Neural progenitor cell (in vitro differentiated cells): ENCODE results near the gene WNK1. TPM values are rescaled to one million over a fixed set of nuclear protein-coding genes. Genes with fewer than 3 reads are reported as not detected.
A peak's percentile ranks its signal among the peaks of the same experiment; 100 is the strongest.

ENCODE experiments used
- DNase-seq: peaks from one replicate; pipeline ENCODE4 v3.0.0-alpha.2; 2016; ENCODE audit warnings: low spot score
- H2AFZ ChIP-seq: fragments of 200-600 bp; sonication (generic); replicated peaks from 2 replicates; pipeline ENCODE4 v1.6.1; 2016; ENCODE audit warnings: antibody characterized with exemption
- H3F3A ChIP-seq: fragments of 200-600 bp; sonication (generic); 2 replicates; pipeline ENCODE4 v1.6.1; 2016; ENCODE audit warnings: antibody characterized with exemption, low read depth
- H3K27ac ChIP-seq: fragments of 200-600 bp; sonication (generic); 2 replicates; pipeline ENCODE4 v1.5.1; 2016; ENCODE audit warnings: mild to moderate bottlenecking
- H3K27me3 ChIP-seq: fragments of 200-600 bp; sonication (generic); 2 replicates; pipeline ENCODE4 v1.6.1; 2016; ENCODE audit warnings: mild to moderate bottlenecking, moderate library complexity
- H3K36me3 ChIP-seq: fragments of 200-600 bp; sonication (generic); 2 replicates; pipeline ENCODE4 v1.5.1; 2016
- H3K4me1 ChIP-seq: fragments of 200-600 bp; sonication (generic); 2 replicates; pipeline ENCODE4 v1.6.1; 2016; ENCODE audit warnings: mixed run types
- H3K4me2 ChIP-seq: fragments of 200-600 bp; sonication (generic); 2 replicates; pipeline ENCODE4 v1.6.1; 2016
- H3K4me3 ChIP-seq: fragments of 200-600 bp; sonication (generic); 2 replicates; pipeline ENCODE4 v1.5.1; 2016
- H3K79me2 ChIP-seq: fragments of 200-600 bp; sonication (generic); 2 replicates; pipeline ENCODE4 v1.6.1; 2016; ENCODE audit warnings: low read depth
- H3K9ac ChIP-seq: fragments of 200-600 bp; sonication (generic); 2 replicates; pipeline ENCODE4 v1.6.1; 2016
- H3K9me3 ChIP-seq: fragments of 200-600 bp; sonication (generic); 2 replicates; pipeline ENCODE4 v1.5.1; 2016; ENCODE audit warnings: low read depth
- H4K20me1 ChIP-seq: fragments of 200-600 bp; sonication (generic); 2 replicates; pipeline ENCODE4 v1.6.1; 2016; ENCODE audit warnings: low read depth
- H3K27ac Mint-ChIP-seq: 3 replicates; pipeline ENCODE4 v1.8.0; 2021; ENCODE audit warnings: mixed read lengths
- H3K27me3 Mint-ChIP-seq: 2 replicates; pipeline ENCODE4 v1.8.0; 2022; ENCODE audit warnings: low read depth, mild to moderate bottlenecking, inconsistent platforms, moderate library complexity, mixed read lengths; ENCODE audit not compliant: insufficient read depth
- H3K36me3 Mint-ChIP-seq: 3 replicates; pipeline ENCODE4 v1.8.0; 2021; ENCODE audit warnings: mixed read lengths
- H3K4me1 Mint-ChIP-seq: 3 replicates; pipeline ENCODE4 v1.8.0; 2021; ENCODE audit warnings: mixed read lengths
- H3K4me3 Mint-ChIP-seq: 3 replicates; pipeline ENCODE4 v1.8.0; 2021; ENCODE audit warnings: mild to moderate bottlenecking, moderate library complexity, mixed read lengths
- H3K9me3 Mint-ChIP-seq: 3 replicates; pipeline ENCODE4 v1.8.0; 2020; ENCODE audit warnings: mixed read lengths
- EZH2 ChIP-seq: fragments of 200-600 bp; sonication (generic); IDR thresholded peaks from 2 replicates; pipeline ENCODE4 v1.6.1; 2017; ENCODE audit warnings: antibody characterized with exemption, mild to moderate bottlenecking, moderate library complexity
- EZH2phosphoT487 ChIP-seq: fragments of 200-600 bp; sonication (generic); IDR thresholded peaks from 2 replicates; pipeline ENCODE4 v1.6.1; 2017; ENCODE audit warnings: antibody characterized with exemption
- total RNA-seq: library from RNA; depleted of rRNA; stranded (reverse); fragments of >200 nt; gene quantifications from 2 replicates; pipeline ENCODE4 v1.2.3, GENCODE V29; 2015; ENCODE audit warnings: low replicate concordance
- TF ChIP-seq, protein P1 (sequence below): fragments of 200-600 bp; sonication (generic); IDR thresholded peaks from 2 replicates; pipeline ENCODE4 v1.5.1; 2017; ENCODE audit warnings: antibody characterized with exemption, mild to moderate bottlenecking

WNK1 gene
- total RNA-seq, 1 donor from 2014 or later: 73.1 TPM

DNA sequence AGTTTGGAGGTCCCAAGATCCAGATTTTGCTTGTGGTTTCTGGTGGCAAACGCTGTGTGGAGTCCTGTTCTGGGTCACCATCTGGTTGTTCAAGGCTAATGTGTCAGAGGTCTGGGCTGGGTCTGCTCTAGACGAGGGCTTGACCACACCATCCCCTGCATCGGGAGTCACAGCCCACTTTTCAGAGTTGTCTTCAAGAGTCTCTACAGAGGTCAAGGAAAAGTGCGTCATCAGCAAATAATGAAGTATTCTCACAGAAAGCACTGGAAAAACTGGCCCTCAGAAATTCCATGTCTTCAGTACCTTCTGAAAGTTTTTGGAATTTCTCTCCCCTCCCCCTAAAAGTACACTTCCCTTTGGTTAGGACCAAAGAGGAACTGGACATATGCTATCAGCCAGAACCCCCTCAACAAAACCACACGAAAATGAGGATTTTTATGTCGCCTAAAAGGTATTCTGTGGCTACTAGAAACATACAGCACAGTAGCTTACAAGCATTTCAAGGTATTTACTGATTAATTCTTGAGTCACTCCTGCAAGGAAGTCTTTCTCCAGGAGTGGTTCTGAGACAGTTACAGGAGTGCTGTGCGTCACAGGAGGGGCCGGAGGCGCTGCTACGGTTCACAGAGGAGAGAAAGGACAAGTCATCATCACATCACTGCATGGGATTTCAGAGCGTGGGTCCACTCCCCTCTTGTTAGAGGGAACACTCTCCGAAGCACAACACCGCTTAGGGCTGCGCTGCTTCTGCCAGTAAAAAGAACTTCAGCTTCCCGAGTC lies 161.7 kb downstream of the WNK1 start:
- no peaks in the 10 kb centered on the region for H3K9me3 ChIP-seq
- no peaks in the 10 kb centered on the region for H3K27me3 ChIP-seq
- no peak overlapping the region for H3K4me3 ChIP-seq
- peaks cover 23% of the 10 kb centered on the region for H3K36me3 ChIP-seq
- no peak overlapping the region for H3K4me2 ChIP-seq
- peaks cover 1% of the 10 kb centered on the region for H3K4me1 ChIP-seq
- DNase-seq: no peak
- TF ChIP-seq EZH2 (no peak), EZH2phosphoT487 (no peak)
- TF ChIP-seq, protein P1, sequence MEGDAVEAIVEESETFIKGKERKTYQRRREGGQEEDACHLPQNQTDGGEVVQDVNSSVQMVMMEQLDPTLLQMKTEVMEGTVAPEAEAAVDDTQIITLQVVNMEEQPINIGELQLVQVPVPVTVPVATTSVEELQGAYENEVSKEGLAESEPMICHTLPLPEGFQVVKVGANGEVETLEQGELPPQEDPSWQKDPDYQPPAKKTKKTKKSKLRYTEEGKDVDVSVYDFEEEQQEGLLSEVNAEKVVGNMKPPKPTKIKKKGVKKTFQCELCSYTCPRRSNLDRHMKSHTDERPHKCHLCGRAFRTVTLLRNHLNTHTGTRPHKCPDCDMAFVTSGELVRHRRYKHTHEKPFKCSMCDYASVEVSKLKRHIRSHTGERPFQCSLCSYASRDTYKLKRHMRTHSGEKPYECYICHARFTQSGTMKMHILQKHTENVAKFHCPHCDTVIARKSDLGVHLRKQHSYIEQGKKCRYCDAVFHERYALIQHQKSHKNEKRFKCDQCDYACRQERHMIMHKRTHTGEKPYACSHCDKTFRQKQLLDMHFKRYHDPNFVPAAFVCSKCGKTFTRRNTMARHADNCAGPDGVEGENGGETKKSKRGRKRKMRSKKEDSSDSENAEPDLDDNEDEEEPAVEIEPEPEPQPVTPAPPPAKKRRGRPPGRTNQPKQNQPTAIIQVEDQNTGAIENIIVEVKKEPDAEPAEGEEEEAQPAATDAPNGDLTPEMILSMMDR: no peak
- Mint-ChIP-seq H3K4me3 (no peak overlapping the region), H3K4me1 (no peaks in the 10 kb centered on the region), H3K27me3 (peaks cover 2% of the 10 kb centered on the region), H3K27ac (no peak overlapping the region), H3K36me3 (peaks cover 52% of the 10 kb centered on the region), H3K9me3 (no peaks in the 10 kb centered on the region)
- no peak overlapping the region for H3K9ac ChIP-seq
- peaks cover 7% of the 10 kb centered on the region for H3F3A ChIP-seq
- peaks cover 1% of the 10 kb centered on the region for H4K20me1 ChIP-seq
- H3K27ac ChIP-seq: peak overlapping the region; percentile 5
- H3K79me2 ChIP-seq: no peaks in the 10 kb centered on the region
- no peak overlapping the region for H2AFZ ChIP-seq

GRCh38 chr12:915090-915489 lies 162.7 kb downstream of the WNK1 start:
- no peak overlapping the region for H3K4me2 ChIP-seq
- Mint-ChIP-seq H3K4me1 (no peaks in the 10 kb centered on the region), H3K9me3 (no peaks in the 10 kb centered on the region), H3K36me3 (peaks cover 43% of the 10 kb centered on the region), H3K27me3 (peaks cover 2% of the 10 kb centered on the region), H3K27ac (no peak overlapping the region), H3K4me3 (no peak overlapping the region)
- DNase-seq: no peak
- H3K9me3 ChIP-seq: no peaks in the 10 kb centered on the region
- peaks cover 13% of the 10 kb centered on the region for H3K36me3 ChIP-seq
- H2AFZ ChIP-seq: no peak overlapping the region
- H3K79me2 ChIP-seq: no peaks in the 10 kb centered on the region
- no peaks in the 10 kb centered on the region for H3K4me1 ChIP-seq
- no peak overlapping the region for H3K4me3 ChIP-seq
- peaks cover 7% of the 10 kb centered on the region for H3F3A ChIP-seq
- TF ChIP-seq, protein P1: no peak
- TF ChIP-seq EZH2 (no peak), EZH2phosphoT487 (no peak)
- H3K27ac ChIP-seq: no peak overlapping the region
- no peaks in the 10 kb centered on the region for H3K27me3 ChIP-seq
- H4K20me1 ChIP-seq: no peaks in the 10 kb centered on the region
- H3K9ac ChIP-seq: no peak overlapping the region

DNA sequence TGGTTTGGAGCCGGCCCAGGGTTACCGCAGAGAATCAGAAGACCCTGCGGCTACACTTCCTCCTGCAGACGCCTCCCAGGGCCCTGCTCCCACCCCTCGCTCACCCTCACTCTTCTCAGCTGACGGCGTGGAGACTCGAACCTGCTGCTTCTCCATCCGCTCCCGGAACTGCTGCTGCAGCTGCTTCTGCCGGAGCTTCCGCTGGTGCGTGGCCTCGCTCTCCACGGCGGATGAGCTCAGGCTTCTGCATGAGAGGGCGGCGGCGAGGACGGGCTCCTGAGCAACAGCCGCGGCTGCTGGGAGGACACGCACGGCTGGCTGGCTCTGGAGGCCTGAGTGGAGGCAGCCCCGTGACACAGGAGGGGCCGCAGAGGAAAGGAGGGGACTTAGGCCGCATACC lies 163.9 kb downstream of the WNK1 start:
- no peak overlapping the region for H3K9ac ChIP-seq
- no peaks in the 10 kb centered on the region for H3K79me2 ChIP-seq
- H3K36me3 ChIP-seq: peaks cover 11% of the 10 kb centered on the region
- H3K9me3 Mint-ChIP-seq: no peaks in the 10 kb centered on the region
- no peaks in the 10 kb centered on the region for H3K9me3 ChIP-seq
- no peak overlapping the region for H3K4me3 ChIP-seq
- no peaks in the 10 kb centered on the region for H4K20me1 ChIP-seq
- H3K4me1 ChIP-seq: no peaks in the 10 kb centered on the region
- no peak overlapping the region for H3K4me3 Mint-ChIP-seq
- H3F3A ChIP-seq: peaks cover 7% of the 10 kb centered on the region
- H3K4me2 ChIP-seq: no peak overlapping the region
- DNase-seq: no peak
- no peak overlapping the region for H3K27ac ChIP-seq
- TF ChIP-seq, protein P1: no peak
- TF ChIP-seq EZH2phosphoT487 (no peak), EZH2 (no peak)
- H3K27ac Mint-ChIP-seq: no peak overlapping the region
- peaks cover 46% of the 10 kb centered on the region for H3K36me3 Mint-ChIP-seq
- H3K27me3 Mint-ChIP-seq: peaks cover 2% of the 10 kb centered on the region
- no peak overlapping the region for H2AFZ ChIP-seq
- H3K27me3 ChIP-seq: no peaks in the 10 kb centered on the region
- no peaks in the 10 kb centered on the region for H3K4me1 Mint-ChIP-seq
